Mammary epithelial cell (primary cell): Measurements from ENCODE around the gene NTMT2.

Experiments
- CTCF ChIP-seq, 2 donors: IDR thresholded peaks in 1 of 2; conservative IDR thresholded peaks in 1 of 2; 2 replicates each; pipeline ENCODE4 v1.5.1; 2011 to 2012; ENCODE audit warnings: inconsistent platforms in 2 of 2, low read length in 2 of 2, mild to moderate bottlenecking in 2 of 2, control low read depth in 1 of 2, low read depth in 1 of 2; ENCODE audit not compliant: insufficient read depth in 1 of 2; ENCODE audit errors: extremely low read depth in 1 of 2
- EZH2 ChIP-seq: IDR thresholded peaks from 2 replicates; pipeline ENCODE4 v1.6.1; 2012; ENCODE audit warnings: low read length, inconsistent platforms, borderline replicate concordance

- TF ChIP-seq CTCF (conservative IDR thresholded peaks at IDR 0.05 in 1 of 2, IDR thresholded peaks at IDR 0.05 in 1 of 2; ENCODE audit: extremely low read depth in 1 of 2, insufficient read depth in 1 of 2, low read depth in 1 of 2, low read length in 2 of 2) (no peak), EZH2 (no peak)
Measured at GRCh38 chr1:170096806-170097340, 48.9 kb upstream of the NTMT2 start.
